ENCODE results near the gene RIPPLY1. TPM values are rescaled to one million over a fixed set of nuclear protein-coding genes. Genes with fewer than 3 reads are reported as not detected.

RIPPLY1 gene
- total RNA-seq, 1 donor from 2014 or later, result not detected

GRCh38 chrX:106917830-106918500 is 14.8 kb upstream of the RIPPLY1 start:
- no peak overlapping the region for H3K27ac Mint-ChIP-seq
- H3K4me3 Mint-ChIP-seq, result no peak overlapping the region
- DNase-seq (ENCODE audit: low spot score in 2 of 2, unreplicated experiment in 2 of 2), result no peak
- H3K9me3 Mint-ChIP-seq, result peaks cover 16% of the 10 kb centered on the region
- H3K36me3 Mint-ChIP-seq, result no peaks in the 10 kb centered on the region
- H3K4me1 Mint-ChIP-seq, result peaks cover 4% of the 10 kb centered on the region
- TF ChIP-seq CTCF (IDR thresholded peaks at IDR 0.05; ENCODE audit: unreplicated experiment), result no peak
- H3K27me3 Mint-ChIP-seq (ENCODE audit: low read depth), result no peaks in the 10 kb centered on the region

- TF ChIP-seq CTCF (IDR thresholded peaks at IDR 0.05; ENCODE audit: unreplicated experiment), result no peak
- H3K36me3 Mint-ChIP-seq, result no peaks in the 10 kb centered on the region
- H3K4me1 Mint-ChIP-seq, result no peaks in the 10 kb centered on the region
- no peak overlapping the region for H3K4me3 Mint-ChIP-seq
- H3K9me3 Mint-ChIP-seq, result peaks cover 24% of the 10 kb centered on the region
- H3K27ac Mint-ChIP-seq, result no peak overlapping the region
- DNase-seq (ENCODE audit: low spot score in 2 of 2, unreplicated experiment in 2 of 2), result no peak
- H3K27me3 Mint-ChIP-seq (ENCODE audit: low read depth), result no peaks in the 10 kb centered on the region
These were observed 9.7 kb upstream of the RIPPLY1 start for GRCh38 chrX:106912864-106913263.

- Mint-ChIP-seq H3K27me3 (ENCODE audit: low read depth) (peaks cover under 1% of the 10 kb centered on the region), H3K4me3 (no peak overlapping the region), H3K4me1 (peaks cover 14% of the 10 kb centered on the region), H3K36me3 (no peaks in the 10 kb centered on the region), H3K9me3 (peaks cover 16% of the 10 kb centered on the region), H3K27ac (peak overlapping the region; percentile 9)
- no peak for DNase-seq (ENCODE audit: low spot score in 2 of 2, unreplicated experiment in 2 of 2)
- TF ChIP-seq CTCF (IDR thresholded peaks at IDR 0.05; ENCODE audit: unreplicated experiment), result no peak
These were observed 3.2 kb upstream of the RIPPLY1 start for GRCh38 chrX:106906361-106906760.

GRCh38 chrX:106905064-106905708 is 2.0 kb upstream of the RIPPLY1 start:
- Mint-ChIP-seq H3K27me3 (ENCODE audit: low read depth) (peaks cover 4% of the 10 kb centered on the region), H3K36me3 (no peaks in the 10 kb centered on the region), H3K27ac (no peak overlapping the region), H3K4me1 (peaks cover 14% of the 10 kb centered on the region), H3K4me3 (no peak overlapping the region), H3K9me3 (peaks cover 14% of the 10 kb centered on the region)
- no peak for DNase-seq (ENCODE audit: low spot score in 2 of 2, unreplicated experiment in 2 of 2)
- no peak for TF ChIP-seq CTCF (IDR thresholded peaks at IDR 0.05; ENCODE audit: unreplicated experiment)

- H3K4me3 Mint-ChIP-seq, result no peak overlapping the region
- H3K9me3 Mint-ChIP-seq, result peaks cover 16% of the 10 kb centered on the region
- peaks cover 14% of the 10 kb centered on the region for H3K4me1 Mint-ChIP-seq
- no peak for TF ChIP-seq CTCF (IDR thresholded peaks at IDR 0.05; ENCODE audit: unreplicated experiment)
- no peaks in the 10 kb centered on the region for H3K36me3 Mint-ChIP-seq
- peaks cover 6% of the 10 kb centered on the region for H3K27me3 Mint-ChIP-seq (ENCODE audit: low read depth)
- no peak overlapping the region for H3K27ac Mint-ChIP-seq
- no peak for DNase-seq (ENCODE audit: low spot score in 2 of 2, unreplicated experiment in 2 of 2)
These were observed 851 bp upstream of the RIPPLY1 start for GRCh38 chrX:106903856-106904528.
